GM21619 (cell line): ENCODE measurements around the gene USP15.

ENCODE experiments used
- ATAC-seq: cut with Tn5 transposase; IDR thresholded peaks from one replicate; pipeline ENCODE4 v1.9.1; 2021; ENCODE audit not compliant: unreplicated experiment

USP15 gene

GRCh38 chr12:62279961-62280360, 19.8 kb downstream of the USP15 start:
- ATAC-seq = no peak

- ATAC-seq = no peak
These were observed 22.0 kb downstream of the USP15 start for GRCh38 chr12:62282057-62282774.

GRCh38 chr12:62284749-62285148, 24.5 kb downstream of the USP15 start:
- no peak for ATAC-seq

- no peak for ATAC-seq
These were observed 25.1 kb downstream of the USP15 start for GRCh38 chr12:62285284-62285683.

- ATAC-seq = no peak
These were observed 28.1 kb downstream of the USP15 start for GRCh38 chr12:62288328-62288727.

- ATAC-seq = no peak
These were observed 30.6 kb downstream of the USP15 start for GRCh38 chr12:62290846-62291245.

GRCh38 chr12:62291864-62292760, 31.9 kb downstream of the USP15 start:
- ATAC-seq = no peak

GRCh38 chr12:62292761-62293344, 32.6 kb downstream of the USP15 start:
- ATAC-seq = no peak

GRCh38 chr12:62294378-62294777, 34.2 kb downstream of the USP15 start:
- no peak for ATAC-seq

- no peak for ATAC-seq
These were observed 35.8 kb downstream of the USP15 start for GRCh38 chr12:62296001-62296400.

- ATAC-seq = no peak
These were observed 37.1 kb downstream of the USP15 start for GRCh38 chr12:62297321-62297720.

GRCh38 chr12:62299617-62300016, 39.4 kb downstream of the USP15 start:
- no peak for ATAC-seq

GRCh38 chr12:62301080-62301798, 41.0 kb downstream of the USP15 start:
- ATAC-seq = peak; percentile 52

- no peak for ATAC-seq
These were observed 41.6 kb downstream of the USP15 start for GRCh38 chr12:62301799-62302133.

- no peak for ATAC-seq
These were observed 44.4 kb downstream of the USP15 start for GRCh38 chr12:62304560-62304959.

GRCh38 chr12:62305778-62306177, 45.6 kb downstream of the USP15 start:
- ATAC-seq = no peak

- no peak for ATAC-seq
These were observed 46.6 kb downstream of the USP15 start for GRCh38 chr12:62306569-62307530.

- ATAC-seq = no peak
These were observed 48.0 kb downstream of the USP15 start for GRCh38 chr12:62308201-62308600.

GRCh38 chr12:62313727-62314380, 53.6 kb downstream of the USP15 start:
- ATAC-seq = no peak

GRCh38 chr12:62317017-62317416, 56.8 kb downstream of the USP15 start:
- no peak for ATAC-seq
